GM12801 (cell line): Measurements from ENCODE around the gene OVCA2.

ENCODE experiments used
- CTCF ChIP-seq: IDR thresholded peaks from one replicate; pipeline ENCODE4 v1.5.1; 2011; ENCODE audit warnings: control low read depth; ENCODE audit not compliant: insufficient read length; ENCODE audit errors: extremely low read depth

The OVCA2 gene

DNA sequence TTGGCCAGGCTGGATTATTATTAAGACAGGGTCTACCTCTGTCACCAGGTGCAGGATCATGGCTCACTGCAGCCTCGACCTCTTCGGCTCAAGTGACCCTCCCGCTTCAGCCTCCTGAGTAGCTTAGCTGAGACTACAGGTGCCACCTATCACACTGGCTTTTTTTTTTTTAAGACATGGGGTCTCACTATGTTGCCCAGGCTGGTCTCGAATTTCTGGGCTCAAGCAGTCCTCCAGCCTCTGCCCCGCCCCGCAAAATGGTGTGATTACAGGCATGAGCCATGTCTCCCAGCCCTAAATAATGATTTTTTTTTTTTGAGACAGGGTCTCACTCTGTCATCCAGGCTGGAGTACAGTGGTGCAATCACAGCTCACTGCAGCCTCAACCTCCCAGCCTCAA lies 5.8 kb downstream of the OVCA2 start:
- no peak for TF ChIP-seq CTCF

DNA sequence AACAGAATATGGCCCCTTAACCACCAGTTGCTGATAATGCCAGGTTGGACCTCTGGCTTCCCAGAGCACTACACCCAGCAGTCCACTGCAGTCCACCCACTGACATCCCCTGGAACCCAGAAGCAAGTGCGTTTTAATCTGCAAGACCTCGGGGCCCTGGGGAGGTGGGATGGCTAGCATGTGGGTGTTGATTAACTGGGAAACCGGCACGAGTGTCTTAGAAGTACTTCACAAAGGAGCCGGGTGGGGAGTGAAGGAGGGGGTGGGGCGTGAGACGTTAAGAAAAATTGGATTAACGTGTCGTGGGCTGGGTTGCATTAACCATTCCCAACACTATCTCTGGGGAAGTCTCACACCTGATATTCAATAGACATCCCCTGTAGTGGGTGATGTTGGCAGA lies 7.0 kb downstream of the OVCA2 start:
- no peak for TF ChIP-seq CTCF

- TF ChIP-seq CTCF = no peak
Observed at GRCh38 chr17:2049333-2050299, 7.8 kb downstream of the OVCA2 start.

GRCh38 chr17:2050300-2051060 lies 8.7 kb downstream of the OVCA2 start:
- no peak for TF ChIP-seq CTCF

GRCh38 chr17:2051061-2051932 lies 9.5 kb downstream of the OVCA2 start:
- TF ChIP-seq CTCF = no peak

DNA sequence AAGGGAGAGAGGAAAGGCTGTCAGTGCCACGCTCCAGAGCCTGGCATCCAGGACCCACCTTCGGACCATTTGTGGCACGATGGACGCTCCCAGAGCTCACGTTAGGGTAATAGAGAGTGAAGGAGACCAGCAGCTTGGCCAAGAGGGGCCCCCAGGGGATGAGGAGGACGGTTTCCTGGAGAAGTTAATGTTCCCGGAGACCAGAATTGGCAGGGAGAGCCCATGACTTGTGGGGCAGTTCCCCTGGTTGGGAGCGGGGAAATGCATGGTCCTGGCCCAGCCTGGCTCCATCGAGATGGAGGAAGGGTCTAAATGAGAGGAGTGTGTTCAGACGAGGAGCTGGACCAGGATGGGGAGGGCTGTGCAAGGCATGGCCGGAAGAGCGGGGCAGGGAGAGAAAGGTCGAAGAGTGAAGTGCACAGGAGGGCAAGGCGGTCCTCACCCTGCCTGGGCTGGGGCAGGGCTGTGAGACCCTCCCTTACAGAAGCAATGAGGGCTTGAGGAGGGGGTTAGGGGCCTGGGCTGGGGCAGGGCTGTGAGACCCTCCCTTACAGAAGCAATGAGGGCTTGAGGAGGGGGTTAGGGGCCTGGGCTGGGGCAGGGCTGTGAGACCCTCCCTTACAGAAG lies 10.2 kb downstream of the OVCA2 start:
- no peak for TF ChIP-seq CTCF
